OCI-LY3 (cell line): ENCODE results near the gene SFMBT1.

Source experiments
- CTCF ChIP-seq: fragments of 200-600, 300-600 bp; sonication (generic); IDR thresholded peaks from 2 replicates; pipeline ENCODE4 v1.5.1; 2014; ENCODE audit warnings: antibody characterized with exemption, low read length, low read depth
- EZH2phosphoT487 ChIP-seq: fragments of 200-600 bp; shearing (Covaris generic); IDR thresholded peaks from 2 replicates; pipeline ENCODE4 v1.6.1; 2018; ENCODE audit warnings: antibody characterized with exemption, mixed run types, low read depth

GRCh38 chr3:52998771-52999513 lies 46.9 kb downstream of the SFMBT1 start:
- TF ChIP-seq CTCF (no peak), EZH2phosphoT487 (no peak)
